Stomach (tissue), 4 donors: Measurements from ENCODE around the gene C20orf96.

ENCODE experiments used
- POLR2A ChIP-seq, 4 donors: fragments of 450-650 bp; IDR thresholded peaks; one replicate each; pipeline ENCODE4 v1.6.1; 2016; ENCODE audit warnings: antibody characterized with exemption in 4 of 4, control low read depth in 2 of 4, mild to moderate bottlenecking in 1 of 4, moderate library complexity in 1 of 4
- TF ChIP-seq, protein P1 (sequence below), 7 experiments: fragments of 450-650 bp in 4 of 7; fragments of 200-600 bp in 3 of 7; sonication (generic) in 3 of 7; IDR thresholded peaks; one replicate each; pipeline ENCODE4 v1.5.1; 2016 to 2019; ENCODE audit warnings: antibody characterized with exemption in 7 of 7, control low read depth in 2 of 7, mild to moderate bottlenecking in 1 of 7

GRCh38 chr20:310645-311044 lies 20.1 kb upstream of the C20orf96 start:
- no peak for TF ChIP-seq POLR2A (IDR thresholded peaks at IDR 0.05)
- TF ChIP-seq, protein P1, sequence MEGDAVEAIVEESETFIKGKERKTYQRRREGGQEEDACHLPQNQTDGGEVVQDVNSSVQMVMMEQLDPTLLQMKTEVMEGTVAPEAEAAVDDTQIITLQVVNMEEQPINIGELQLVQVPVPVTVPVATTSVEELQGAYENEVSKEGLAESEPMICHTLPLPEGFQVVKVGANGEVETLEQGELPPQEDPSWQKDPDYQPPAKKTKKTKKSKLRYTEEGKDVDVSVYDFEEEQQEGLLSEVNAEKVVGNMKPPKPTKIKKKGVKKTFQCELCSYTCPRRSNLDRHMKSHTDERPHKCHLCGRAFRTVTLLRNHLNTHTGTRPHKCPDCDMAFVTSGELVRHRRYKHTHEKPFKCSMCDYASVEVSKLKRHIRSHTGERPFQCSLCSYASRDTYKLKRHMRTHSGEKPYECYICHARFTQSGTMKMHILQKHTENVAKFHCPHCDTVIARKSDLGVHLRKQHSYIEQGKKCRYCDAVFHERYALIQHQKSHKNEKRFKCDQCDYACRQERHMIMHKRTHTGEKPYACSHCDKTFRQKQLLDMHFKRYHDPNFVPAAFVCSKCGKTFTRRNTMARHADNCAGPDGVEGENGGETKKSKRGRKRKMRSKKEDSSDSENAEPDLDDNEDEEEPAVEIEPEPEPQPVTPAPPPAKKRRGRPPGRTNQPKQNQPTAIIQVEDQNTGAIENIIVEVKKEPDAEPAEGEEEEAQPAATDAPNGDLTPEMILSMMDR (IDR thresholded peaks at IDR 0.05): no peak
